GM18511 (cell line): ENCODE measurements around the gene MS4A6A.
"Not testable (repeated sequence)": the region's sequence is repeated elsewhere in the genome, so short reads cannot be mapped to it uniquely, and the experiment has no call there.

Source experiments
- ATAC-seq: cut with Tn5 transposase; IDR thresholded peaks from one replicate; pipeline ENCODE4 v1.9.1; 2021; ENCODE audit warnings: mild to moderate bottlenecking, moderate library complexity; ENCODE audit not compliant: unreplicated experiment

MS4A6A gene

GRCh38 chr11:60130496-60130895 lies 52.4 kb downstream of the MS4A6A start:
- no peak for ATAC-seq

DNA sequence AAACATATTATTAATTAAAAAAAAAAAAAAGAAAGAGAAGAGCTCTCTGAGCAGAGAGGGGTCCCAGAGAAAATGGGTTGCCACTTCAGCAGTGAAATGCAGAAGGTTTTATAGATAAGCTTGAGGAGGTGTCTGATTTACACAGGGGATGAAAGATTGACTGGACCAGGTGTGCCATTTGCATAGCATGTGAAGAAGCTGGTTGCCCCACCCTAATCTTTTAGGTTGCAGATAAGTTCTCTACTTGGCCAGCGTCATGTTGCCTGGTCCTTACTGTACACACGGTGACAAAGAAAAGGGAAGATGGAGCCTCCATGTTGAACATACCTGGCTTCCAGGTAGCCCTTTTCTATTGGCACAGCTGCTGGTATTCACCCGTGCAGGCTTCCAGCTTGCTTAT lies 53.0 kb downstream of the MS4A6A start:
- no peak for ATAC-seq

DNA sequence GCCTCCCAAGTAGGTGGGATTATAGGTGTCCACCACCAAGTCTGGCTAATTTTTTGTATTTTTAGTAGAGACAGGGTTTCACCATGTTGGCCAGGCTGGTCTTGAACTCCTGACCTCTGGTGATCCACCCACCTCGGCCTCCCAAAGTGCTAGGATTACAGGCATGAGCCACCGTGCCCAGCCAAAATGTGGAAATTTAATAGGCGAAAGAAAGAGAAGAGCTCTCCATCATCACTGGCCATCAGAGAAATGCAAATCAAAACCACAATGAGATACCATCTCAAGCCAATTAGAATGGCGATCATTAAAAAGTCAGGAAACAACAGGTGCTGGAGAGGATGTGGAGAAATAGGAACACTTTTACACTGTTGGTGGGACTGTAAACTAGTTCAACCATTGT lies 54.0 kb downstream of the MS4A6A start:
- not testable (repeated sequence) for ATAC-seq

GRCh38 chr11:60128376-60128775 lies 54.5 kb downstream of the MS4A6A start:
- no peak for ATAC-seq

DNA sequence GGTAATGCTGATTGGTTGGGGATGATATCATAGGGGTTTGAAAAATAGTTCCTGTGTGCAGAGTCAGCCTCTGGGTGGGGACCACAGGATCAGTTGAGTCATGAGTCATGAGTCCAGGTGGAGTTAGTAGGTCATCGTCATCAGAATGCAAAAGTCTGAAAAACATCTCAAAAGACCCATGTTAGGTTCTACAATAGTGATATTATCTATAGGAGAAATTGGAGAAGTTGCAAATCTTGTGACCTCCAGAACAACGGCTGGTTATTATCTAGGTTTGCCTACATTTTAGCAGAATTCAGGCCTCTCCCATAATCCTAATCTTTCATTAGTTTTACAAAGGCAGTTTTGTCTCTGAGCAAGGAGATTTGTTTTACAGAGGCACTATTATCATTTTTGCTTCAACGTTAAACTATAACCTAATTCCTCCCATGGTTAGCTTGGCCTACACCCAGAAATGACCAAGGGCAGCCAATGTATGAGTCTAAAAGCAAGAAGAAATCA lies 55.5 kb downstream of the MS4A6A start:
- no peak for ATAC-seq

DNA sequence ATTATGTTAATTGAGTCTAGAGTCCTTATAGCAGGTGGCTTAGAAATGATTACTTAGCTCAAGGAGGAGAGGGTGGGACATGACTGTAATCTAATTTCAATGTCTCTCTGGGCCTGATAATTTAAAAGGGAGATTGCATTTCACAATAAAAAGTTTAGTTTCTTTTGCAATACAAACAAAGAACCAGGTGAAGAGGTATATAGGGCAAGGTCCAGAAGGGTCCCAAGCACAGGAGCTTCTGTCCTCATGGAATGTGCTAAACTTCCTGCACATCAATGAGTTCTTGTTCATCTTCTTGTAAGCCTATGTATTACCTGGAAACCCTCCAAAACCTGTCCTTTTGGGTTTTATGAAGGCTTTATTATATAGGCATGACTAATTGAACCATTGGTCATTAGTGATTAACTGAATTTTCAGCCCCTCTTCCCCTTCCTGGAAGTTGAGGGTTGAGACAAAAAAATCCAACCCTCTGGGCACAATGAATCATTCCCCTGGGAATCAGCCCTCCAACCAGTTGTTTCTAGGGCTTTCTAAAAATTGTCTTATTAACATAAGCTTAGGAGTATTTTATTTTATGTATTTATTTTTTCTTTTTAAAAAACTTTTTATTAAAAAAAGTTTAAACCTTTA lies 56.8 kb downstream of the MS4A6A start:
- ATAC-seq: no peak

- no peak for ATAC-seq
These were observed 58.0 kb downstream of the MS4A6A start for GRCh38 chr11:60124802-60125432.
